HG03520 (cell line): ENCODE data around the gene LRRC34.

Experiments used
- ATAC-seq: cut with Tn5 transposase; IDR thresholded peaks from one replicate; pipeline ENCODE4 v1.9.1; 2021; ENCODE audit warnings: mild to moderate bottlenecking, moderate library complexity; ENCODE audit not compliant: unreplicated experiment

LRRC34 gene

DNA sequence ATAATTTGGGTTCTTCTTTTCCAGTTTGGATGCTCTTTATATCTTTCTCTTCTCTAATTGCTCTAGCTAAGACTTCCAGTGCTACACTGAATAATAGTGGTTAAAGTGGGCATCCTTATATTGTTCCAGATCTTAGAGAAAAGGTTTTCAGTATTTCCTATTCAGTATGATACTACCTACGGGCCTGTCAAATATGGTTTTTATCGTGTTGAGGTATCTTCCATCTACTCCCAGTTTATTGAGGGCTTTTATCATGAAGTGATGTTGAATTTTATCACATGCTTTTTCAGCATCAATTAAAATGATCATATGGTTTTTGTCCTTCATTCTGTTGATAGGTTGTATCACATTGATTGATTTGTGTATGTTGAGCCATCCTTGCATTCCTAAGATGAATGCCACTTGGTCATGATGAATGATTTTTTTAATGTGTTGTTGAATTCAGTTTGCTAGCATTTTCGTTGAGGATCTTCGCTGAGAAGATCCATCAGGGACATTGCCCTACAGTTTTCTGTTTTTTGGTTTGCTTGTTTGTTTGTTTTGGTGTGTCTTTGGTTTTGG lies 3.0 kb upstream of the LRRC34 start:
- no peak for ATAC-seq

GRCh38 chr3:169813757-169814517 lies 1.2 kb upstream of the LRRC34 start:
- peak; percentile 95 for ATAC-seq

DNA sequence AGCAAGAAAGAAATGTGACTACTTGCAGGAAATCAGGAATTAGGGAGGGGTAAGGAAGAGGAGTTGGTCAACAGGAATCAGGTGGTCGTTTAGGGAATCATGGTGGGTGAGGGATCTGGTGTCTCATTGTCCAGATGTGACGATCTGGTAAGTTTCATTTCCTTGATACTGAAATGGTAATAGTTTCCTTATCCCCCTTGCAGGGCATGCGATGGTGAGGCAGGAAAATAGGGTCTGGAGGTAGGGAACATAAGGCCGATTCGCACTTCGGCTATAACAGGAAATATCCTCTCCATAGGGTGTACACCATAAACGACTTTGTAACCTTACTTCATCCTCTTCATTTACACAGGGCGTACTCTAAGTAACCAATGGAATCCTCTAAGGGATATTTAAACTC lies 574 bp upstream of the LRRC34 start:
- ATAC-seq, result no peak

- no peak for ATAC-seq
These were observed 923 bp downstream of the LRRC34 start for GRCh38 chr3:169811631-169812331.

GRCh38 chr3:169809230-169809795 lies 3.4 kb downstream of the LRRC34 start:
- no peak for ATAC-seq

DNA sequence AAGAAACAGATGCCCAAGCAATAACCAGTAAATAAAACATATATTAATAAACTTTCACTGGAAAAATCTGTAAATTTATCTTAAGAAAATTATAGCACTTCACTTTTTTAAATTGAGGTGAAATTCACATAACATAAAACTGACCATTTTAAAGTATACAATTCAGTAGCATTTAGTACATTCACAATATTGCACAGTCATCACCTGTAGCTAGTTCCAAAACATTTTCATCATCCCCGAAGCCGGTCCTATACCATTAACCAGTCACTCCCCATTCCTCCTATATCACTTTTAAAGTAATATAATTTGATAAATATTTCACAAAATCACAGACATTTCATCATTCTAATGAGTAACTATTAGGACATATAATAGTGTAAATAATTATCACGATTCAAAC lies 8.0 kb downstream of the LRRC34 start:
- ATAC-seq, result no peak

DNA sequence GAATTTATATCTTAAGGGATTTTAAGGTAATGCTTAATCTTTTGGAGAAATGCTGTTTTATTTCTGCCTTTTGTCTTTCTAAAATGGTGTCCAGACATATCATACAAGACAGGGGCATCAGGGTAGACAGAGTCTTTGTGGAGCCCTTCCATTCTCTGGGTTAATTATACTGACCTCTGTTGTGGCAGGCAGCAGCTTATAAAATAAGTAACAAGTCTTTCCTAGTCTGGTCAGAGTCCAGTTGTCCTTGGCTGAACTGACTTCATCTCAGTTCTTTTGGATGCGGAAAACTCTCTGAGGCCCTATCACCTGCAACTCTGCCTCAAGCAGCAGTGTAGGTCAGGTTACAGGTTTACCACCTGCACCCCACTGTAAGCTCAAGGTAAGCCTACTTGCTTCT lies 20.3 kb downstream of the LRRC34 start:
- no peak for ATAC-seq

DNA sequence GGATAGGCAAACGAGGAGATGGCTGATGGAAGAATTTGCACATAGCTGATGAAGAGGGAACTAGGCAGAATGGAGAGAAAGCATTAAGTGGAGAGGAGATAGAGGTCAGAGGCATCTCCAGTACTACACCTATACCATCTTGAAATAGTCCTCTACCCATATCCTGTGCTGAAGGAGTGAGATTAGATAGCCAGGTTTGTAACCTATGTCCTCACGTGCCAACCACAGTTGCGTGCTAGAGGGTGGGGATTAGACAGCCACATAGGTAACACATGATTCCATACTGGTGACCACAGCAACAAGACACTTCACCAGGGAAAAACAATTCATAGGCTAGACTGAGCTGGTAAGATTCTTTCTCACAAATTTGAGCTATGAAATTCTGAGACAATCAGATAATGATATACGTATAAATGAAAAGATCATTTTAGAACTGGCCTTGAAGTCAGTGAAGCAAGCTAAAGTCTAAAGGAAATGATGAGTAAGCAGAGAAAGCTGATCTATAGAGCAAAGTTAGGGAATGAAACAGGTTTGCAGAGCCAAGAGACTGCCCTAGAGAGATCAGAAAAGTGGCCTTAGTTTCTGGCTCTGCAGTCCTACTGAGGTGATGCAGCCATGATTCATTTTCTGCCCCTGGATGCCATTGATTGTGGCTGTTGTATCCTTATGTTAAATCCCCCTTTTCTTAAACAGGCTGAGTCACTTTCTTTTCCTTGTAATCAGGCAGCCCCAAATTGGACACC lies 21.8 kb downstream of the LRRC34 start:
- no peak for ATAC-seq

DNA sequence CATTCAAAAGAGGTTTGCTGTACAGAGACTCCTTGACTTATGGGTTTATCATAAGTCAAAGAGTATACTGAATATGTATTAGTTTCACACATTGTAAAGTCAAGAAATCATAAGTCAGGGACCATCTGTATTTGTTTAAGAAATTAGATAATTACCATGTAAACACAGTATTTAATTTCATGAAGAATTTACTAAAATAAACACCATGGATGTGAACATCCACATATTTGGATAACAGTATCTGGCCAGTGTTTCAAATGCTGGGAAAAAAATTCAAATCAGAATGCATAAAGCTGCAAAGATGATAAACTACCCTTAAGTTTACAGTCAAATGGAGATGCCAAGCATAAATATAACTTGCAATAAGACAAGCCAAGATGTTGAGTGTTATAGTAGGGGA lies 22.5 kb downstream of the LRRC34 start:
- no peak for ATAC-seq

- no peak for ATAC-seq
These were observed 24.9 kb downstream of the LRRC34 start for GRCh38 chr3:169787791-169788190.

GRCh38 chr3:169787120-169787519 lies 25.6 kb downstream of the LRRC34 start:
- ATAC-seq, result no peak

- ATAC-seq, result no peak
These were observed 31.4 kb downstream of the LRRC34 start for GRCh38 chr3:169781209-169781855.

DNA sequence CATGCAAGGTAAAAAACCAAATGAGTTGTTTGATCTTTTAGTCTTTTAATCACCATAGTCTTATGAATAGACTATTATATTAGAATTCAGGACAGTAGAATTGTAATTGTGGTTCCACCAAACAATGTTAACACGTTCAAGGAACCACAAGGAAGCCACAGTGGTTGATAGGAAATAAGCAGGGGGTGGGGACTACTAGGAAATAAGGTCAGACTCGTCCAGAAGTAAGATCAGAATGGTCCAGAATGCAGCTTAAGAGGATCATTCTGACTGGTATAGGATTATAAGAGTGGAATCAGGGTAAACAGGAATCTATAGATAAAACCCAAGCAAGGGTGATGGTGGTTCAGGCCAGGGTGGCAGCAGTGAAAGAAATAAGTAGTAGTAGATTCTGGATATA lies 32.0 kb downstream of the LRRC34 start:
- ATAC-seq, result no peak

GRCh38 chr3:169777822-169778221 lies 34.9 kb downstream of the LRRC34 start:
- no peak for ATAC-seq

- ATAC-seq, result no peak
These were observed 38.5 kb downstream of the LRRC34 start for GRCh38 chr3:169774186-169774585.

DNA sequence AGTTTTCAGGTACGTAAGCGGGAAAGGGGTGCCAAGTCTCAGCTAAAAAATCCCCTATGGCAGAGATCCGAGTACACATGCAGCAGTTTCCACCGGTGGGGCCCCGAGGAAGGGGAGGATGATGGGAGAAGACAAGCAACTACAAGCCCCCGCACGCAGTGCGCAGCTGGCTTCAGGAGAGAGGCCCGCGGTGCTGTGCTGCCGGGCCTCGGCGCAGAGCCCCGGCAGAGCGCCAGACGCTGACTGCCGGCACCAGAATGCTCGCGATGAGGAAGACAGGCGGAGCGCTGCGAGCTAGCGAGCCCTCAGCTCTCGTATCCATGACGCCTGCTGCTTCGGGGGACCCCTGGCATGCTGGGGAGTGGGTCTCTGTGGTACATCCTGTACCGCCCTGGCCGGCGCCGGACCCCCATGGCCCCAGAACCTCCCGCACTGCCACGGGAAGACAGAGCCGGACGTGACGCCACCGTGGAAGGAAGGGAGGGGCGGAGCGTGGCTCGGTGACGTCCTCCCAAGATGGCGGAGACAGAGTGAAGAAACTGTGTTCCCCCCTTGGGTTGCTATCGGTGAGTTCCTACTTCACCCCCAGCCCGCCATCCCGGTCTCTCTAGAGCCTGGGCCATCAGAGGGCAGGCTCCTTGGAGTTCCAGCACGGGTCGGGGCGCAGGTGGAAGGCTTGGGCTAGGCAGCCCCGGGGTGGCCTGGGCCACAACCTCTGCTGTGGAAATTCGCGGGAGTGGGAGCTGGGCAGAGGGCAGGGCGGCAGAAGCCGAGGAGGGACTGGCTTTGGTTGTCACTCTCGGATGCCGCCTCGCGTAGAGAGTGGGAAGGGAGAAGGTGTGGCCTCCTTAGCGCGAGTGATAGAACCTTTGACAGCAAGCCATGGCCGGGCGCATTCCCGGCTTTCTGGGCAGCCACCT lies 39.5 kb downstream of the LRRC34 start, which contains the start of gene MYNN:
MYNN (plus strand) TSS at position 500 of the 920 bp plus-strand sequence. CDS start 900 bp downstream, outside the sequence.
- peak; percentile 76 for ATAC-seq

- no peak for ATAC-seq
These were observed 40.3 kb downstream of the LRRC34 start for GRCh38 chr3:169772305-169772896.

DNA sequence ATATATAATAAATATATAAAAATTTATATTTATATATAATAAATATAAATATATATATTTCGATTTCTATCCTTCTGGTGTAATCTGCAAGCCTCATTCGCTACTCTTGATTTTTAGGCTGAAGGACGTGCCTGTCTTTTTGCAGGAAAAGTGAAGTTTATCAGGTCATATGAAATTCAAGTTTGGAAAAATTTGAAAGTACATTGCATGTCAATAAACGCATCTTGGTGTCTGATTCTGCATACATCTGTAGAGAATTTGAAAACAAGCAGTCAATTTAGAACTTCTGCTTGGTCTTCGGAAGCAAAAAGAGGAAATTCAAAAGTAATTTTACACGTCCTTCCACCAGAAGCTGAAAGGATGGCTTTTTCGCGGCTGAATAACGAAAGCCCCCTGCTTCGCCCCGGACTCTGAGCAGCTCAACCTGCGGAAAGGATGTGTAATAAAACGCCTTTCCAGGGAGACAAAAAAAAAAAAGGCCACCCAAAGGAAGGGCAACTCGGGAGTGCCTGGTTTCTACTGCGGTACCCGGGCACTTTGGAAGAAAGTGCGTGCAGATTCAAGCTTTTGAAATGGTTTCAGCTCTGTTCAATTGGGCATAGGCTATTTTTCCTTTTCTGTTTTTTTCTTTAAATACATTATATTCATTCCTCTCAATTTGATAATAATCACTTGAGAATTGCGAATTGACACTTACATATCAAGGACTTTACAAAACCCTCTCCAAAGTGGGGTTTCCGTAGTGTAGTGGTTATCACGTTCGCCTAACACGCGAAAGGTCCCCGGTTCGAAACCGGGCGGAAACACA lies 41.0 kb downstream of the LRRC34 start:
- ATAC-seq, result no peak
